ENCODE measurements around the gene CAMK1G.

DNA sequence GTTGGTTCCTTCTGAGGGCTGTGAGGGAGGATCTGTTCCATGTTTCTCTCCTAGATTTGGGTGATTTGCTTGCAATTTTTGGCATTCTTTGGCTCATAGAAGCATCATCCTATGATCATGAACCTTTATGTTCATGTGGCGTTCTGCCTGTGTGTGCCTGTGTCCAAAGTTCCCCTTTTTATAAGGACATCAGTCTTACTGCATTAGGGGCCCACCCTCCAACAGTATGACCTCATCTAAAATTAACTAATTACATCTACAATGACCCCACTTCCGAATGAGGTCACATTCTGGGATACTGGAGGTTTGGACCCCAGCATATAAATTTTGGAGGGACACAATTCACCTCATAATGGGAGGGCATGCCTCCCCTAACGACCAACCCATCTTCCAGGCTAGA is 12.8 kb upstream of the CAMK1G start:
- TF ChIP-seq, protein P1, sequence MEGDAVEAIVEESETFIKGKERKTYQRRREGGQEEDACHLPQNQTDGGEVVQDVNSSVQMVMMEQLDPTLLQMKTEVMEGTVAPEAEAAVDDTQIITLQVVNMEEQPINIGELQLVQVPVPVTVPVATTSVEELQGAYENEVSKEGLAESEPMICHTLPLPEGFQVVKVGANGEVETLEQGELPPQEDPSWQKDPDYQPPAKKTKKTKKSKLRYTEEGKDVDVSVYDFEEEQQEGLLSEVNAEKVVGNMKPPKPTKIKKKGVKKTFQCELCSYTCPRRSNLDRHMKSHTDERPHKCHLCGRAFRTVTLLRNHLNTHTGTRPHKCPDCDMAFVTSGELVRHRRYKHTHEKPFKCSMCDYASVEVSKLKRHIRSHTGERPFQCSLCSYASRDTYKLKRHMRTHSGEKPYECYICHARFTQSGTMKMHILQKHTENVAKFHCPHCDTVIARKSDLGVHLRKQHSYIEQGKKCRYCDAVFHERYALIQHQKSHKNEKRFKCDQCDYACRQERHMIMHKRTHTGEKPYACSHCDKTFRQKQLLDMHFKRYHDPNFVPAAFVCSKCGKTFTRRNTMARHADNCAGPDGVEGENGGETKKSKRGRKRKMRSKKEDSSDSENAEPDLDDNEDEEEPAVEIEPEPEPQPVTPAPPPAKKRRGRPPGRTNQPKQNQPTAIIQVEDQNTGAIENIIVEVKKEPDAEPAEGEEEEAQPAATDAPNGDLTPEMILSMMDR (IDR thresholded peaks at IDR 0.05) = no peak
- TF ChIP-seq ZFX (IDR thresholded peaks at IDR 0.05; ENCODE audit: borderline replicate concordance) = no peak
